H1 (cell line): Measurements from ENCODE around the gene CBX2.

Source experiments
- ATF3 ChIP-seq: IDR thresholded peaks from 2 replicates; pipeline ENCODE4 v1.6.1; 2011; ENCODE audit warnings: low read depth, mild to moderate bottlenecking, low read length; ENCODE audit not compliant: insufficient read depth
- CEBPB ChIP-seq: IDR thresholded peaks from 2 replicates; pipeline ENCODE4 v1.6.1; 2012; ENCODE audit warnings: low read depth, low read length
- CTCF ChIP-seq, 3 experiments: IDR thresholded peaks; 1 replicate in 2 of 3; 2 replicates in 1 of 3; pipeline versions ENCODE4 v1.5.1 to v1.6.1; 2011; ENCODE audit warnings: low read length in 3 of 3, mild to moderate bottlenecking in 3 of 3, inconsistent platforms in 2 of 3, low read depth in 1 of 3, moderate library complexity in 1 of 3; ENCODE audit not compliant: insufficient read depth in 1 of 3; ENCODE audit errors: control extremely low read depth in 1 of 3
- EP300 ChIP-seq, 2 experiments: IDR thresholded peaks; 1 replicate in 1 of 2; 2 replicates in 1 of 2; pipeline ENCODE4 v1.6.1; 2011 to 2012; ENCODE audit warnings: low read depth in 2 of 2, low read length in 2 of 2, mild to moderate bottlenecking in 2 of 2, borderline replicate concordance in 1 of 2, inconsistent platforms in 1 of 2, moderate library complexity in 1 of 2
- RAD21 ChIP-seq, 2 experiments: IDR thresholded peaks in 1 of 2; conservative IDR thresholded peaks in 1 of 2; 2 replicates each; pipeline ENCODE4 v1.6.1; 2011; ENCODE audit warnings: low read depth in 2 of 2, low read length in 2 of 2, improper control_type of control experiment in 1 of 2, inconsistent platforms in 1 of 2, mild to moderate bottlenecking in 1 of 2, moderate library complexity in 1 of 2
- SP1 ChIP-seq: IDR thresholded peaks from 2 replicates; pipeline ENCODE4 v1.6.1; 2011; ENCODE audit warnings: low read depth, low read length
- SP4 ChIP-seq: IDR thresholded peaks from 2 replicates; pipeline ENCODE4 v1.6.1; 2012; ENCODE audit warnings: low read length, inconsistent platforms
- YY1 ChIP-seq: IDR thresholded peaks from 2 replicates; pipeline ENCODE4 v1.6.1; 2011; ENCODE audit warnings: low read depth, mild to moderate bottlenecking, low read length
- ZNF274 ChIP-seq: IDR thresholded peaks from 2 replicates; pipeline ENCODE4 v1.7.0; 2012; ENCODE audit warnings: low read length, borderline replicate concordance; ENCODE audit errors: extremely low read depth

DNA sequence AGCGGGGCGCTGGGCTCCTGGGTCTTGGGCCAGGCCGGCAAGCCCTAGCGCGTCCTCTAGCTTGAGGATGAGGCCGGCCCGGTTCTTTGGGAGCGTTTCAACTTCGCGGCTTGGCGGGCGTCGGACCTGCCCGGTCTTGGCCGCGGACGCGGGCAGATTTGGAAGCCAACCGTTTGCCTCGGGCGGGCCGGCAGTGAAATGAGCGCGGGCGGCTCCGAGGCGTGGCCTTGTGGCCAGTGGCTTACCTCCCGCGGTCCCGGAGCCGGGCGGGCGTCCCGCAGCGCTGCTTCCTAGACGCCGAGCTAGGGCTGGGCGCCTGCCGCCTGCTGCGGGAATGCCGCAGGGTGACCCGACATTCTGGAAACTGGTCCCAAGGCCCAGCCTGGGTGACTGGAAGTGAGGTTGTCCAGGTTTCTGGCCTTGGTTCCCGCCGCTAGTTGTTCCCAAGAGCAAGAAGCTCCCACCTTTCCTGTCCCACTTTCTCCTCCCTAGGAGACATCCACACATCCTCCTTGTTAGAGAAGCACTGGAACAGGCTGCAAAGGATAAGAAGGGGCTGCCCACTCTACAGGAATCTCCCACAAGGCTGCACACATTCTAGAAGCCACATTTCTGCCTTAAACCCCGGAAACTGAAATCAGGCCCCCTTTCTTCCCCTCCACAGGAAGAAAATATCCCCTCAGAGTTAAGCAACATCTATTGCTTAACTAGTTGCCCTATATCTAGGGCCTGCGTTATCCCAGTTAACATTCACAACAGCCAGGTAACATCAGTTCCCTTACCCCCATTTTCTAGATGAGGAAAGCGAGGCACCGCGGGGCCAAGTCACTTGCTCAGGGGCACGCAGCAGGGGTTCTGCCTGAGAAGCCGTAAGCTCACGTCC is 23.4 kb downstream of the CBX2 start:
- TF ChIP-seq YY1 (no peak), CTCF (IDR thresholded peaks at IDR 0.05; ENCODE audit: control extremely low read depth in 1 of 3, insufficient read depth in 1 of 3, low read depth in 1 of 3, low read length in 3 of 3) (peak in 1 of 3 experiments; percentile 11; a peak in 1 of 4 replicates), ZNF274 (no peak), SP1 (no peak), RAD21 (IDR thresholded peaks at IDR 0.05 in 1 of 2, conservative IDR thresholded peaks at IDR 0.05 in 1 of 2; ENCODE audit: low read depth in 2 of 2, low read length in 2 of 2) (no peak), EP300 (IDR thresholded peaks at IDR 0.05; ENCODE audit: borderline replicate concordance in 1 of 2, low read depth in 2 of 2, low read length in 2 of 2) (no peak), SP4 (no peak), ATF3 (no peak), CEBPB (no peak)
